Measurements from ENCODE around the gene CHML. TPM values are rescaled to one million over a fixed set of nuclear protein-coding genes. Genes with fewer than 3 reads are reported as not detected.

CHML gene
- total and polyA plus RNA-seq, 10 of the 15 experiments (the other 5 are each of a cell fraction or from before 2014, with no cell fraction given): 2.0 to 15.5 (median 6.0) TPM

GRCh38 chr1:241640149-241640866 is at the start of gene CHML, which contains the start of gene OPN3 (continued):
- TF ChIP-seq PBX3 (IDR thresholded peaks at IDR 0.05; ENCODE audit: insufficient replicate concordance, low read depth, low read length): no peak
- no peak for TF ChIP-seq ZNF592 (IDR thresholded peaks at IDR 0.05)
- no peak for TF ChIP-seq PKNOX1 (IDR thresholded peaks at IDR 0.05)
- no peak for TF ChIP-seq KLF5 (IDR thresholded peaks at IDR 0.05; ENCODE audit: partially characterized antibody)
- TF ChIP-seq ZZZ3 (IDR thresholded peaks at IDR 0.05; ENCODE audit: control insufficient read depth, insufficient read length, low read depth): no peak
- TF ChIP-seq BMI1 (IDR thresholded peaks at IDR 0.05; ENCODE audit: borderline replicate concordance): no peak
- no peak for TF ChIP-seq ATF7 (IDR thresholded peaks at IDR 0.05; ENCODE audit: low read depth)
- TF ChIP-seq ZBED1 (IDR thresholded peaks at IDR 0.05; ENCODE audit: borderline replicate concordance): no peak
- TF ChIP-seq REST (IDR thresholded peaks at IDR 0.05; ENCODE audit: low read depth, low read length): no peak
- peak; percentile 34; the same call in 1 of the 2 replicates for TF ChIP-seq RB1 (IDR thresholded peaks at IDR 0.05; ENCODE audit: borderline replicate concordance)
- TF ChIP-seq ZBTB11 (CRISPR knock-in tag; IDR thresholded peaks at IDR 0.05): no peak
- TF ChIP-seq SREBF2 (IDR thresholded peaks at IDR 0.05; ENCODE audit: low read length): no peak

Measured in GM12878 (cell line).